ENCODE measurements around the gene MIA3.

GRCh38 chr1:222618001-222618879, at the start of gene MIA3:
- no peak for TF ChIP-seq CTCF (IDR thresholded peaks at IDR 0.05; ENCODE audit: poor library complexity, severe bottlenecking)
- peak; percentile 93 for TF ChIP-seq REST (IDR thresholded peaks at IDR 0.05; ENCODE audit: borderline replicate concordance)
- no peak for TF ChIP-seq EP300 (conservative IDR thresholded peaks at IDR 0.05; ENCODE audit: poor library complexity, severe bottlenecking)

Measured in neural cell (in vitro differentiated cells).